Measurements from ENCODE around the gene CALHM6. TPM values are rescaled to one million over a fixed set of nuclear protein-coding genes. Genes with fewer than 3 reads are reported as not detected.

CALHM6 gene
- total RNA-seq, 1 experiment from 2014 or later, result not detected

DNA sequence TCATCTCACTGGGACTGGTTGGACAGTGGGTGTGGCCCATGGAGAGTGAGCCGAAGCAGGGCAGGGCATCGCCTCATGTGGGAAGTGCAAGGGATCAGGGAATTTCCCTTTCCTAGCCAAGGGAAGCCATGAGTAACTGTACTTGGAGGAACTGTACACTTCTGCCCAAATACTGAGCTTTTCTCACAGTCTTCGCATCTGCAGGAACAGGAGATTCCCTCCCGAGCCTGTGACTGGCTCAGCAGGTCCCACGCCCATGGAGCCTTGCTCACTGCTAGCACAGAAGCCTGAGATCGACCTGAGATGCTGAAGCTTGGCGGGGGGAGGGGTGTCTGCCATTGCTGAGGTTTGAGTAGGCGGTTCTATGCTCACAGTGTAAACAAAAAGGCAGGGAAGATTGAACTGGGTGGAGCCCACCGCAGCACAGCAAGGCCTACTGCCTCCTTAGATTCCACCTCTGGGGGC lies 39.8 kb downstream of the CALHM6 start:
- Histone ChIP-seq H3K27me3 (ENCODE audit: insufficient read depth, low read depth) (0 out of 2 replicates have a peak, but pooled peaks cover 9% of the 10 kb centered on the region), H3K27ac (no peak overlapping the region), H3K36me3 (ENCODE audit: low read depth) (no peaks in the 10 kb centered on the region), H3K4me1 (replicated peaks; ENCODE audit: insufficient read depth) (0 out of 2 replicates have a peak, but pooled peaks cover 8% of the 10 kb centered on the region), H3K9me2 (ENCODE audit: insufficient read depth) (no peaks in the 10 kb centered on the region), H3K79me2 (ENCODE audit: low read depth) (no peaks in the 10 kb centered on the region), H2AFZ (no peak overlapping the region), H4K20me1 (ENCODE audit: insufficient read depth) (no peaks in the 10 kb centered on the region), H3K4me3 (no peak overlapping the region), H3K9me3 (ENCODE audit: insufficient read depth, low read depth) (no peaks in the 10 kb centered on the region), H3K4me2 (peak overlapping the region; percentile 37), H3F3A (ENCODE audit: insufficient read depth, low read depth) (no peaks in the 10 kb centered on the region)
- no peak for TF ChIP-seq EZH2 (IDR thresholded peaks at IDR 0.05; ENCODE audit: low read depth)
- TF ChIP-seq, protein P1, sequence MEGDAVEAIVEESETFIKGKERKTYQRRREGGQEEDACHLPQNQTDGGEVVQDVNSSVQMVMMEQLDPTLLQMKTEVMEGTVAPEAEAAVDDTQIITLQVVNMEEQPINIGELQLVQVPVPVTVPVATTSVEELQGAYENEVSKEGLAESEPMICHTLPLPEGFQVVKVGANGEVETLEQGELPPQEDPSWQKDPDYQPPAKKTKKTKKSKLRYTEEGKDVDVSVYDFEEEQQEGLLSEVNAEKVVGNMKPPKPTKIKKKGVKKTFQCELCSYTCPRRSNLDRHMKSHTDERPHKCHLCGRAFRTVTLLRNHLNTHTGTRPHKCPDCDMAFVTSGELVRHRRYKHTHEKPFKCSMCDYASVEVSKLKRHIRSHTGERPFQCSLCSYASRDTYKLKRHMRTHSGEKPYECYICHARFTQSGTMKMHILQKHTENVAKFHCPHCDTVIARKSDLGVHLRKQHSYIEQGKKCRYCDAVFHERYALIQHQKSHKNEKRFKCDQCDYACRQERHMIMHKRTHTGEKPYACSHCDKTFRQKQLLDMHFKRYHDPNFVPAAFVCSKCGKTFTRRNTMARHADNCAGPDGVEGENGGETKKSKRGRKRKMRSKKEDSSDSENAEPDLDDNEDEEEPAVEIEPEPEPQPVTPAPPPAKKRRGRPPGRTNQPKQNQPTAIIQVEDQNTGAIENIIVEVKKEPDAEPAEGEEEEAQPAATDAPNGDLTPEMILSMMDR (conservative IDR thresholded peaks at IDR 0.05), result no peak
- CTCF ChIA-PET, result no interaction called here
- DNase-seq, result peak; percentile 41 to 62
- POLR2A ChIA-PET (ENCODE audit: unreplicated experiment), result interaction anchor here (0.6 kb wide), 2 partner anchors 73 to 231 kb away, joined by 4 to 5 read pairs; no protein-coding TSS in a partner anchor
- intact Hi-C loops (cut with micrococcal nuclease; ENCODE audit: unreplicated experiment), result no loop called here
- no TSS peak for BruUV-seq (replicated peaks)

DNA sequence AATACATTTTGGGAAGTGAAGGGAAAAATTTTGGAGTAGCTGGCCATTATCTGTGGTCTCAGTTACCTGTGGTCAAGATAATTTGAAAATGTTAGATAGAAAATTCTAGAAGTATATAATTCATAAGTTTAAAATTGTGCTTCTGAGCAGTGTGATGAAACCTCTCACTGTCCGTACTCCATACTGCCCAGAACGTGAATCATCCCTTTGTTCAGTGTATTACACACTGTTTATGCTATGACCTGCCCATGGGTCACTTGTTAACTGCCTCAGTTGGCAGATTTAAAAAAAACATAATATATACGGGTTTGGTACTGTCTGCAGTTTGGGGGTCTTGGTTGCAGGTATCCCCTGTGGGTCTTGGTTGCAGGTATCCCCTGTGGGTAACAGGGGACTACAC lies 46.1 kb downstream of the CALHM6 start:
- no peak overlapping the region for H3K27ac ChIP-seq
- H3K4me2 ChIP-seq, result no peak overlapping the region
- H3K36me3 ChIP-seq (ENCODE audit: low read depth), result no peaks in the 10 kb centered on the region
- no peak overlapping the region for H2AFZ ChIP-seq
- H3K79me2 ChIP-seq (ENCODE audit: low read depth), result no peaks in the 10 kb centered on the region
- H3K9me3 ChIP-seq (ENCODE audit: insufficient read depth, low read depth), result no peaks in the 10 kb centered on the region
- H3F3A ChIP-seq (ENCODE audit: insufficient read depth, low read depth), result no peaks in the 10 kb centered on the region
- H3K4me1 ChIP-seq (replicated peaks; ENCODE audit: insufficient read depth), result no peaks in the 10 kb centered on the region
- H3K9me2 ChIP-seq (ENCODE audit: insufficient read depth), result no peaks in the 10 kb centered on the region
- no peak overlapping the region for H3K4me3 ChIP-seq
- BruUV-seq (replicated peaks), result no TSS peak
- DNase-seq, result no peak
- POLR2A ChIA-PET (ENCODE audit: unreplicated experiment), result no interaction called here
- intact Hi-C loops (cut with micrococcal nuclease; ENCODE audit: unreplicated experiment), result no loop called here
- H3K27me3 ChIP-seq (ENCODE audit: insufficient read depth, low read depth), result 0 out of 2 replicates have a peak, but pooled peaks cover 9% of the 10 kb centered on the region
- no peaks in the 10 kb centered on the region for H4K20me1 ChIP-seq (ENCODE audit: insufficient read depth)
- TF ChIP-seq, protein P1 (conservative IDR thresholded peaks at IDR 0.05), result no peak
- TF ChIP-seq EZH2 (IDR thresholded peaks at IDR 0.05; ENCODE audit: low read depth), result no peak
- CTCF ChIA-PET, result no interaction called here

DNA sequence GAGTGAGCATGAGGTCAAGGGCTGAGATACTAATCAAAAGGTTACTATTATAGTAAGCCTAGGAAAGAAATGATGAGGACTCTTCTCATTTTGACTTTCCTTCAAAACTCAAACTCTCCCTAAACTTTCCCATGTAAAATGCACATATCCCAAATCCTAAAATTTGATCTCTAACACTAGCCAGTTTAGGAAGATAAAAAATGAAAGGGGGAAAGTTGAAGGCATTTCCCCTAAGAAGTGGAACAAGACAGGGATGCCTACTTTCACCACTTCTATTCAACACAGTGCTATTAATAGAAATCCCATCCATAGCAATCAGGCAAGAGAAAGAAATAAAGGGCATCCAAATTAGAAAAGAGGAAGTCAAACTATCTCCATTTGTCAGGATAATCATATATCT lies 47.4 kb downstream of the CALHM6 start:
- H3K27ac ChIP-seq, result no peak overlapping the region
- no peaks in the 10 kb centered on the region for H3K36me3 ChIP-seq (ENCODE audit: low read depth)
- 0 out of 2 replicates have a peak, but pooled peaks cover 7% of the 10 kb centered on the region for H3K27me3 ChIP-seq (ENCODE audit: insufficient read depth, low read depth)
- H3K79me2 ChIP-seq (ENCODE audit: low read depth), result no peaks in the 10 kb centered on the region
- no peaks in the 10 kb centered on the region for H4K20me1 ChIP-seq (ENCODE audit: insufficient read depth)
- DNase-seq, result no peak
- CTCF ChIA-PET, result no interaction called here
- intact Hi-C loops (cut with micrococcal nuclease; ENCODE audit: unreplicated experiment), result no loop called here
- no TSS peak for BruUV-seq (replicated peaks)
- POLR2A ChIA-PET (ENCODE audit: unreplicated experiment), result no interaction called here
- no peak overlapping the region for H3K4me3 ChIP-seq
- no peaks in the 10 kb centered on the region for H3K4me1 ChIP-seq (replicated peaks; ENCODE audit: insufficient read depth)
- no peak overlapping the region for H3K4me2 ChIP-seq
- no peaks in the 10 kb centered on the region for H3K9me2 ChIP-seq (ENCODE audit: insufficient read depth)
- H3F3A ChIP-seq (ENCODE audit: insufficient read depth, low read depth), result no peaks in the 10 kb centered on the region
- no peak overlapping the region for H2AFZ ChIP-seq
- H3K9me3 ChIP-seq (ENCODE audit: insufficient read depth, low read depth), result no peaks in the 10 kb centered on the region
- TF ChIP-seq, protein P1 (conservative IDR thresholded peaks at IDR 0.05), result no peak
- TF ChIP-seq EZH2 (IDR thresholded peaks at IDR 0.05; ENCODE audit: low read depth), result no peak

Measured in PC-9 (cell line).